ENCODE results near the gene RBCK1.

DNA sequence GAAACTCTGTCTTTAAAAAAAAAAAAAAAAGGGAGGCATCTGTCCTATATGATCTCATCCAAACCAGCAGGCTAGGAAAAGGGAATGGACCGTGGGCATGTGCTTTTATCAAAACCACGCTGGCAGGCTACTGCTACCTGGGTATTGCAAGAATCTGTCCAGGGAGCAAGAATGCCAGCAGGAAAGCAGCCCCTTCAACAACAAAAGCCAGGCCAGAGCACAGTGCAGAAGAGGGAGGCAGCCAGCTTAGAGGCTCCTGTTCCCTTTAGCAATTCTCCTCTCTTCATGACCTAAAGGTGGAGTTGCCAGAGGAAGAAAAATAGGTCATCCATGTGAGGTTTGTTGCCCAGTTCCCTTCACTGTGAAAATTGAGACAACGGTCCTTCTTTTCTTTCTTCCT is 36.0 kb downstream of the RBCK1 start:
- TF ChIP-seq CTCF (IDR thresholded peaks at IDR 0.05; ENCODE audit: low read length): no peak
- no peak for TF ChIP-seq EZH2phosphoT487 (IDR thresholded peaks at IDR 0.05; ENCODE audit: low read length)
- no peak for TF ChIP-seq EZH2 (optimal IDR thresholded peaks at IDR 0.05; ENCODE audit: low read depth, low read length)
